Endometrial microvascular endothelial cells (primary cell): Measurements from ENCODE around the gene TMEM134. TPM values are rescaled to one million over a fixed set of nuclear protein-coding genes. Genes with fewer than 3 reads are reported as not detected.
"Not testable (repeated sequence)": the region's sequence is repeated elsewhere in the genome, so short reads cannot be mapped to it uniquely, and the experiment has no call there.

Experiments used
- in situ Hi-C: cut with HindIII; loops from 2 replicates; pipeline ENCODE4 v1.10.0; 2017; ENCODE audit warnings: low sequenced_read_pairs, low pct_unique_long_range_greater_than_20kb; ENCODE audit errors: inconsistent ontology term
- total RNA-seq: library from RNA; depleted of rRNA; stranded (reverse); fragments of >200 nt; gene quantifications from one replicate; pipeline ENCODE4 v1.2.3, GENCODE V29; 2015; ENCODE audit errors: inconsistent ontology term

The TMEM134 gene
- total RNA-seq, result 39.0 TPM

- in situ Hi-C loops, result no loop called here
These were observed at the start of gene TMEM134 for GRCh38 chr11:67468759-67469507. TSS of gene TMEM134 (minus strand) at chr11:67469251. CDS start at chr11:67469192, 59 bp downstream.

- in situ Hi-C loops, result no loop called here
These were observed 48.9 kb upstream of the TMEM134 start for GRCh38 chr11:67517784-67518552.

- in situ Hi-C loops, result no loop called here
These were observed 47.8 kb upstream of the TMEM134 start for GRCh38 chr11:67516806-67517205.

- in situ Hi-C loops, result no loop called here
These were observed 45.1 kb upstream of the TMEM134 start for GRCh38 chr11:67514116-67514515.

- in situ Hi-C loops, result not testable (repeated sequence)
These were observed 42.5 kb upstream of the TMEM134 start for GRCh38 chr11:67511558-67511957.

- in situ Hi-C loops, result no loop called here
These were observed 40.9 kb upstream of the TMEM134 start for GRCh38 chr11:67510023-67510345.

- in situ Hi-C loops, result no loop called here
These were observed 39.6 kb upstream of the TMEM134 start for GRCh38 chr11:67508486-67509121.

GRCh38 chr11:67507864-67508485 is 38.9 kb upstream of the TMEM134 start, which contains the start of gene CDK2AP2:
TSS of gene CDK2AP2 (minus strand) at chr11:67508162. CDS start at chr11:67508082, 80 bp downstream.
- in situ Hi-C loops, result no loop called here

- in situ Hi-C loops, result no loop called here
These were observed 38.3 kb upstream of the TMEM134 start for GRCh38 chr11:67507242-67507863.

GRCh38 chr11:67506426-67507051 is 37.5 kb upstream of the TMEM134 start:
- in situ Hi-C loops, result no loop called here

GRCh38 chr11:67505605-67506396 is 36.8 kb upstream of the TMEM134 start:
- in situ Hi-C loops, result no loop called here

- in situ Hi-C loops, result no loop called here
These were observed 36.0 kb upstream of the TMEM134 start, which contains the start of gene PITPNM1 for GRCh38 chr11:67504950-67505581. TSS of gene PITPNM1 (minus strand) at chr11:67505363. CDS start at chr11:67504180, 1,183 bp downstream.

GRCh38 chr11:67504005-67504949 is 35.2 kb upstream of the TMEM134 start:
- in situ Hi-C loops, result no loop called here

- in situ Hi-C loops, result no loop called here
These were observed 34.3 kb upstream of the TMEM134 start for GRCh38 chr11:67503119-67504004.

- in situ Hi-C loops, result no loop called here
These were observed 33.4 kb upstream of the TMEM134 start for GRCh38 chr11:67502328-67502979.
